Measurements from ENCODE around the gene HDAC4.

HDAC4 gene

DNA sequence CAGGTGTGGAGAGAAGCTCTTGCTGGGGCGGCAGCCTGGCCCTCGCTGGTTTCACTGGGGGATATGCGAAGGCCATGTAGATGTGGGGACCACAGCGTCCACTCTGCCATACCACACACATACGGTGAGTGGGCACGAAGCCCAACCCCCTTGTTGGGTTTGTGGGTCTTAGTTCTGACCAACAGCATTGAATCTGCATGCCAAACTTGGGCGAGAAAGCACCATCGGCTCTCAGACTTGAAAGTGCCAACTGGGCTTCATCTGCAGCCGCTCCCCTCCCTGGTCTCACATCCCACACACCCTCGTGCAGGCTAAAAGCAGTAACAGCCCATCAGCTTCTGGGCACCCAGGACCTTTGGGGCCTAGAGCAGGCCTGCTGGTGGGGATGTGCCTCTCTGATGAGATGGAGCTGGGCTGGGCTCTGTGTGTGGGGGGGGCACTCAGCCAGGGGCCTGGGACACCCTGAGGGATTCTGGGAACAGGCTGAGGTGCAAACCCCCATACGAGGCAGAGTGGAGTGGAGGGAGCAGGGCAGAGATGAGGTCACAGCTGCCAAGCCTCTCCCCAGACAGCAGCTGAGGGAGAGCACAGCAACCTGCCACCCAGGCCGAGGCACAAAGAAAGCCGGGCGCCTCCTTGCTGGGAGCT is 288.6 kb downstream of the HDAC4 start:
- no peak for DNase-seq

DNA sequence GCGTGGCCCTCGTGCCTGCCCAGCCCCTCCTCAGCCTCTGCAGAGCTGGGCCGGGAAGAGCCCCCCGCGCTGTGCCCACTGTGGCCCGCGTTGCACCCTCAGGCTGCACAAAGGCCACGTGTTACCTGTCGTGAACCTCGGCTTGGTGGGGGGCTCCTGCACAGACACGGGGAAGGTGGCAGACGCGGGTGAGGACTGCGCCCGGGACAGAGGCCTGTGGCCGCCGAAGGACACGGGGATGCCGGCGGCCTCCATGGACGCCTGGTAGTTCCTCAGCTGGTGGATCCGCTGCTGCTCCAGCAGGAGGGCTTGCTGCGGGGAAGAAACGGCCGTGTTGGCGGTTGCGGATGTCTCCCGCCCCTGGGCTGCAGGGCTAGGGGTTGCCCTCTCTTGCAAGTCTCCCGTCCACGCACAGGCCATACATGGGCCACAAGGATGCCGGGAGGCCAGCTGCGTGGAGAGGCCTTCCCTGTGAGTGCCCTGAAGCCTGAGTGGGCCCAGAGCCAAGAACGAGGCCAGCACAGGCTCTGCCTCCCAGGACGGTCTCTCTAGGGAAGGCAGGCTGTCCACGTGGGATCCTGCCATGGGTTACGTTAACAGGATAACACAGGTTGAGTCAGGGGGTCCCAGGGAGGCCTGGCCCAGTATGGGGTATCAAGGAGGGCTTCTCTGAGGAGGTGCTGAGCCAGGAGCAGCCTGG is 289.3 kb downstream of the HDAC4 start:
- DNase-seq = no peak

DNA sequence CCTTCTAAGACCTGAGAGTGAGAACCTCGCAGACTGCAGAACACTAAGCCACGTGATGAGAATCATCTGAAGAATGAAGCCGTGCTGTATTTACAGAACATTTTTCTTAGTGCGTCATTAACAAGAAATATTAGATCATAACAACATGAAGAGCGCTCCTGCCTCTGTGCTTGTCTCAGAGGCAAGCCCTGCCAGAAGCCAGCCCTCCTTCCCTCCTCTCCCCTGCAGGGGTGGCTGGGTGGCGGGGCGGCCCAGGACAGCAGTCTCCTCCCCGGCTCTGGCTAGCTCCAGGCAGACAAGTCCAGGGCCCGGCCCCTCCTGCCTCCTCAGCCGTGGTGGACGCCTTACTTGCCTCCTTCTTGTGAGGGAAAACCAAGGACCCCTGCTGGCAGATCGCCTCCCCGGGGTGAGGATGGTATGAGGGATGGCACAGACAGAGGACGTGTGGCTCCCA is 290.2 kb downstream of the HDAC4 start:
- no peak for DNase-seq

GRCh38 chr2:239109928-239110545 is 290.8 kb downstream of the HDAC4 start:
- no peak for DNase-seq

DNA sequence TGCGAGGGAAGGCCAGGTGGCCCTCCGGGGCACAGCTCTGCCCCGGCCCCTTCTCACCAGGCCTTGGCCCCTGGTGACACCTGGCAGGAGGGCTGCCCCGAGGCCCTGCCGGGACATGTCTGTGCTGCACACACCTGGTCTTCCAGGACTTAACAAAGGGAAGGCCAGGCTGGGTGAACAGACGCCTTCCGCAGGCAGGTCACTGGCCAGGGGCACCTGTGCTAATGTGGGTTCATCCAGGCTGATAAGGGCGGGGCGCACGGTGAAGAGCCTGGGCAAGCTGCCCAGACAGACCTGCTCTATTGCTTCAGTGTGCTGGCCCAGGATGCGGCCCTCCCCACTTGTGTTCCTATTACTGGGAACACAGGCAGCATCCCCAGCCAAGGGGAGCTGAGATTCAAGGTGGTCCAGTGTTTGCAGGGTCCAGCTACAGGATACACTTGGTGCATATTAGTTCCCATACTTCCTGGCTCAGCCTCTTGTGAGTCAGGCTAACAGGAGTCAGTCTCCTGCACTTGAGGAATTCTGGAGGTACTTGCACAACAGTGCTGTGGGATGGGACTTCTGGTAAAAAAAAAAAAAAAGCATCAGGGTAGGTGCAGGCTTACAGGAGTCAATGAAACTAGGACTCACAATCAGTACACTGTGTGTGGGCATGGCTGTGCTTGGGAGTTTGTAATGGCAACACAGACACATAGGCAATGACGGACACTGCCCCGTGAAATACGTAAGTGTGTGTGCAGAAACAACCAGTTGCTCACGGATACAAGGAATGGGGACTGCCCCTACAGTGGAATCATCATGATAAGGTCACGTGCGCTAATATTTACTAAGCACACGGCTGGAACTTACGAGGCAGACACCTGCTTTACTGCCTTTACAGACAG is 291.5 kb downstream of the HDAC4 start:
- no peak for DNase-seq

DNA sequence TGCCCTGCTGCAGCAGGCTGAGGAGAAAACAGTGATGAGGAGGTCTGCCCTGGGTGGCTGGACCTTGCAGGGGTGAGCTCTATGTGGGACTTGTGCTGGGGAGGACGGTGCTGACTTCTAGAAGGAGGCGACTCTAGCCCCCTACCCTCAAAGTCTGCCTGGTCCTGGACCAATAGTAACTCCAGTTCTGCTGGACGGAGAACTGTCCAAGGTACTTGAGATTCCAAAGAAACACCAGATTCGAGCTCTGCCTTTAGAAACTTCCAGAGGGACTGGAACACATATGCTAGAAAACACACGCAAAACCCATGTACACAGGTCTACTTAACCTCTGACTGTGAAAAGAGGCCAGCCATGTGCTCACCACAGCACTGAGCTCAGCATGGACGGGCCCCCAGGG is 292.4 kb downstream of the HDAC4 start:
- no peak for DNase-seq

DNA sequence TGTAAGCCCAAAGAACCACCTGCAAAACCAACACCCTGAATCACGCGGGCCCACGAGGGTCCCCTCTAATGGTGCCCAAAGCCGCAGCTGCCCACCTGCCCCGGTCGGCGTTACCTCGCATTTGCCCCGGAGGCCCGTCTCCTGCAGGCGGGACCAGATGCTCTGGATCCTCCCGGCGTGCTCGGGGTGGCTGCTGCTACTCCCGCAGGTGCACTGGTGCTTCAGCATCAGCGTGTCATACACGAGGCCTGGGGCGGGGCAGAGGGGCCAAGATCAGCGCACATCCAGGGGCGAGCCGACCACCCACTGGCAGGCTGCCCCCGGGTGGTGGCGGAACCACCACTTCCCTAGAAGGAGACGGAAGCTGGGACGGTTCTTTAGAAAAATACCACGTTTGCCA is 292.9 kb downstream of the HDAC4 start:
- DNase-seq = no peak

DNA sequence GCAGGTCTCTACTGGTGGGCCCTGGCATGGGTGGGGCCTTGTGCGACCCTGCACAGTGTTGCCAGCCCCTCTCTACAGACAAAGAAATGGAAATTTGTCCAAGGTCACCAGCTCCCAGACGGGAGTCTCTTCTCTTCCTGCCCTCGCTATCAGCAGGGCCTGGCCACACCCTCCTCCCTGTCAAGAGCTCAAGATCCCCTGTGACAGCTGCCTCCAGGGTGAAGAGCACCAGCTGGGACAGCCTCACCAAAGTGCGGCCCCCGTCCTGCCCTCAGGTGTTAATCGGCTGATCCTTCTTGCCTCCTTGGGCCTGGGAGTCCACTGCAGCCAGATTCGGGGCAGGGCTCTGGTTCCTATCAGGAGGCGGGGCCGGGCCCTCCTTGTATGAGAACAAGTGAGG is 293.9 kb downstream of the HDAC4 start:
- DNase-seq = no peak

- DNase-seq = peak; percentile 64
Observed at GRCh38 chr2:239106314-239106908, 294.4 kb downstream of the HDAC4 start.

DNA sequence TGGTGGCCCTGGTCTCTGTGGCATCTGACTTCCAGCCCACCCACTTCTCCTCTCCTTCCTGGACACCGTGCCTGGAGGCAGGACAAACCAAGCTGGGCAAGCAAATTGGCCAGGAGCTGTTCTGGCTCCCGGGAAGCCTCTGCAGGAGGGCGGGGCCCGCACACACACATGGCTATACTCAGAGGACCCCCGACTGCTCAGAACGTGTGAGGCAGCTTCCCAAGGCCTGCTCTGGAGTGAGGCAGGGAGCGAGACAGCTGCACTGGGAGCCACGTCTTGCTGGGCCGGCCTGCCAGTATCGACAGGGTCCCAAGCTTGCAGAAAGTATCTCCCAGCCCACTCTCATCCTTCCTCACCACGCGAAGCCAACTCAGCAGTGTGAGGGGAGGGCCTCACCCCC is 295.6 kb downstream of the HDAC4 start:
- DNase-seq = no peak

DNA sequence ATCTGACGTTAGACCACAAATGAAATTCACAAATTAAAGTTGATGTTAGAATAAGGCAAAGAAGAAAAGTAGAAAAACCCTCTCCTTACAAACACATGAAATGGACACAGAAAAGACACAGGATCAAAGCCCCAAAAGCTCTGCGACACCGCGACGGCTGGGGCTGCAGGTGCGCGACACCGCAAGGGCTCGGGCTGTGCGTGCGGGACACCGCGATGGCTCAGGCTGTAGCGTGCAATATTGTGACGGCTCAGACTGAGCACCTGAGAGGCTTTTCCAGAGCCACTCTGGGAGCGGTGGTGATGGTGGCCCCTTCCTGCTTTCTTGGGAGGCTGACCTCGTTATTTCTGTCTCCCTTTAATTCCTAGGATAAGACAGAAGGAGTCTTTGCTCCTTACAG is 296.0 kb downstream of the HDAC4 start:
- no peak for DNase-seq

GRCh38 chr2:239103125-239104098 is 297.4 kb downstream of the HDAC4 start:
- DNase-seq = no peak

DNA sequence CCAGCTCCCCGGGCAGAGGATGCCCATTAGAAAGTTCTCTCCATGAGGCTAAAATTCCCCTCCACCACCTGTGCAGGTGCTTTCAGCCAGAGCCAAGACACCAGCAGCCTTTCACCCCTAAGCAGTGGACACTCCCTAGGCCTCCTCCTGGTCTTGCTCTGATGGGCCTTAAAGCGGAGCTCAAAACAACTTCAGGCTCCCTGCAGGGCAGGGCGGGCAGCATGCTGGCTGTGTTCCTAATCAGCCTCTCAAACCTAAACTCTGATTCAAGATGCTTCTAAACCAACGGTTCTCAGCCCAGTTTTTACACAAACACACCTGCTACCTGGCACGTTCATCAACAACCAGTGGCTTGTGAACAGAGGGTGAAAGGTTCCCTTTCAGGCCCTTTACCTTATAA is 298.6 kb downstream of the HDAC4 start:
- no peak for DNase-seq

GRCh38 chr2:239101807-239102206 is 299.0 kb downstream of the HDAC4 start:
- no peak for DNase-seq

- DNase-seq = no peak
Observed at GRCh38 chr2:239101071-239101470, 299.7 kb downstream of the HDAC4 start.

DNA sequence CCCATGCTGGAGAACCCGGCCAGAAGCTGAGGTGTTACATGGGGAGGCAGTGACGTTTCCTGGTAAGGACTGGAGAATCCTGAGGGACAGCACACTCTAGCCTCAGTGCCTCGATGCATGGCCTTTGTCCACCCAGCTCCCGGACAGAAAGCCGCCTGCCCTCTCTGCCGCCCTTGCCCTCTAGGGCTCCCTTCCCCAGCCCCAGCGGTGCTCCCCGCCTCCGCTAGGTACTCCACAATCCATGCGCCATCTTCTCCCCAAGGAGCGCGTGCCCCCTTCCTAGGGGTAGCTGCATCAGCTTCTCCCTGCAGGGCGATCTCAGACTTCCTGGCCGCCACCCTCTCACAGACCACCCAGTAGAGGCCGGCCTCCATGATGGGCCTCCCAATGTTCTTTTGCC is 301.3 kb downstream of the HDAC4 start:
- no peak for DNase-seq

DNA sequence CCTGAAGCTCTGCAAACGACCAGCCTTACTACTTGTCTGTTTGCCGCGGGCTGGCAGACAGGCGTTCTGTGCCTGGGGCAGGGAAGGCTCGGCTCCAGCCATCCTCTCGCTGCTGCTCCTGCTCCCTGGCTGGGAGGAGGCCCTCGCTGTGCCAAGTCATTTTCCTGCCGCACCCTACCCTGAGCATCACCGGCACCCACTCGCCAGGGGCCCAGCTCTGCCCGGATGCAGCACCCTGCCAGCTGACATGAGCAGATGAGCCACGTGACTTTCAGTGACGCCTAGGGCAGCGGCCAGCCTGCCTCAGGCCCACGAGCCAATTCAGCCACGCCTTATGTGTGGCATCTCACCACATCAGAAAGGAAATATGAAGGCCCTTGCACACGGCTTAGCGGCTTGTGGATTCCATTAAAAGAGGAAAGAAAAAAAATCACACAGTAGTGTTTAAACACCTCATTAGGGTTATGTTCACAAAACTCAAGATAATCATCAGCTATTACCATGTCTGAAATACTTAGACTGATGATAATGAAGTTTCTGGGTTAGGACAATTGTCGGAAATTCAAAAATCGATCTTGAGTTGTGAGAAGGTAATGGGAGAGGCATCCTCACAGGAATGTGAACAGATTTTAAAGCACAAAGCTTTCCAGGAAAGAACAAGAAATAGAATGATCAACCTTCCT is 302.4 kb downstream of the HDAC4 start:
- DNase-seq = no peak

DNA sequence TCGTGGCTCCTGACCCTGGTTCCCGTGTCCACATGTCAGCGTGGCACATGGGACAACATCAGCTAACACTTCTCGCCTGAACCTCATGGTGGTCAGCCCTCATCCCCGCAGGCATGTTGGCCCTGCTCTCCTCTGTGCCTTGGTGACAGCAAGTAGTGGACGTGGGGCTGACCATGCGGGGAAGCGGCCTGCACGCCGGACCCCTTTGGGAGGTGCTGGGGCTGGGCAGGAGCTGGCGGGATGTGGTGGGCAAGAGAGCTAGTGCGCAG is 303.5 kb downstream of the HDAC4 start:
- DNase-seq = no peak

DNA sequence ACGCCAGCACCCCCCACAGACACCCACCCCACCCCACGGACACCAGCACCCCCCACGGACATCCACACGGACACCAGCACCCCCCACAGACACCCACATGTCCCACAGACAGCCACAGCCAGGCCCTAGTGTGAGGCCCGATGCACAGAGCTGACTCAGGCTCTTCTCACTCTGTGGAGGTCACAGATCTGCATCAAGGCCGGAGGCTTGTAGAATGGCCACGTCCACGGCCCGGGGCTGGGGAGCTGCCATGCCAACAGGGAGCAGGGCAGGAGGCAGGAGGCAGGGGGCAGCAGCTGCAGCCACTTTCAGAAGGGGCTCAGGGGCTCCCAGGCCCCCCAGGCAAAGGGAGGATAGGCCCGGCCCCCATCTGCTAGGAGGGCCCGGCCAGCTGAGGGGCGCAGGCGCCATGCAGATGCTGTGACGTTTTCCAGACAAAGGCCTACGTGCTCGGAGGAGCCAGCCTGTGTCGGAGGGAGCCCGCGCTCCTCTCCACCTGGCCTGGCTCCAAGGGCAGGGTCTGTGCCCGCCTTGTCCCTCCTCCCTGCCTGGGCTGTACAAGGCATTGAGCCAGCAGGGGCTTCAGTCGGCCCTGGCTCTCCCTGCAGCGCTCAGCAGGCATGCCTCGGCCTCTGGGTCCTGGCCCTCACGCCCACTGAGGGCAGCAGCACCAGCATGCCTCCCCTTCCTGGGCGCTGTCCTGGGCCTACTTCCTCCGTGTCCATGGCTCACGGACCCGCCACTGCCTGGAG is 304.0 kb downstream of the HDAC4 start:
- DNase-seq = no peak

DNA sequence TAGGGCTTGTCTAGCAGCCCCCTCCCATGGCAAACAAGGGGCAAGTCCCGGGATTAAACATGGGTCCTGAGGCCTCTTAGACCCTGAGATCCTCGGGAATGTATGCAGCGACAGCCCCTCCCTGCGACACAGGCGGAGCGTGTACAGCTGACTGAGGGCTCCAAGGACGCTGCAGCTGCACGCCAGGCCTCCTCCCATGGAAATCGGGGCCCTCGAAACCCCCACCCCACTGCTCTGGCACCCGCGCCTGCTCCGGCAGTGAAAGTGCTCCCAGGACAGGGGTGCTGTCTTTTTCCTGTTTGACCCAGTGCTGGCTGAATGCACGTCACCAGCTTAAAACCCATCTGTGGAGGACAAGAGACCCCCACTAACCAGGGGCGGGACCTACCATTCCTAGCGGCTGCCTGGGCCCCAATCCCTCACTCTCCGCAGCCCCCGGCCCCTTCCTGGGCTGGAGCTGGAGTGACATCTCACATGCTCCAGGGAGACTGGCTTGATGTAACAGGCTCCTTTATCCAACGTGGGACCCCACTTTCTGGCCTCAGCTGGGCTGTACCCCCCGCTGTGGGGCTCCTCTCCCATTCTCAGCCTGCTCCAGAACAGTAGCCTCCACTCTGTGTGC is 305.2 kb downstream of the HDAC4 start:
- DNase-seq = peak; percentile 69

Measured in right hindlimb (tissue), 1 donor.